ENCODE measurements around the gene FAP.
A peak's percentile ranks its signal among the peaks of the same experiment; 100 is the strongest.

FAP gene

GRCh38 chr2:162232671-162233070, 10.6 kb downstream of the FAP start:
- Histone ChIP-seq H3K27me3 (ENCODE audit: insufficient read depth, poor library complexity, severe bottlenecking) (no peaks in the 10 kb centered on the region), H3K27ac (replicated peaks) (peak overlapping the region; percentile 21), H3K4me3 (replicated peaks; ENCODE audit: insufficient read depth, low read length) (no peak overlapping the region)
- no peak for DNase-seq (ENCODE audit: low read depth in 1 of 2, low spot score in 1 of 2)
- TF ChIP-seq GABPA (IDR thresholded peaks at IDR 0.05; ENCODE audit: low read depth) (no peak), REST (IDR thresholded peaks at IDR 0.05; ENCODE audit: insufficient replicate concordance, low read depth) (no peak), CTCF (IDR thresholded peaks at IDR 0.05; ENCODE audit: insufficient read depth, low read length) (no peak), POLR2AphosphoS5 (IDR thresholded peaks at IDR 0.05; ENCODE audit: low read depth) (no peak)

- no peak for TF ChIP-seq GABPA (IDR thresholded peaks at IDR 0.05; ENCODE audit: low read depth)
- no peak for TF ChIP-seq POLR2AphosphoS5 (IDR thresholded peaks at IDR 0.05; ENCODE audit: low read depth)
- no peak for TF ChIP-seq SPI1 (IDR thresholded peaks at IDR 0.05; ENCODE audit: borderline replicate concordance, low read depth)
- TF ChIP-seq REST (IDR thresholded peaks at IDR 0.05; ENCODE audit: insufficient replicate concordance, low read depth): no peak
- TF ChIP-seq CTCF (IDR thresholded peaks at IDR 0.05; ENCODE audit: insufficient read depth, low read length): no peak
- no peak for DNase-seq (ENCODE audit: low read depth in 1 of 2, low spot score in 1 of 2)
- H3K27ac ChIP-seq (replicated peaks): no peak overlapping the region
Observed at GRCh38 chr2:162232027-162232426, 11.2 kb downstream of the FAP start.

GRCh38 chr2:162230761-162231160, 12.5 kb downstream of the FAP start:
- H3K27ac ChIP-seq (replicated peaks): no peak overlapping the region
- TF ChIP-seq CTCF (IDR thresholded peaks at IDR 0.05; ENCODE audit: insufficient read depth, low read length): no peak
- TF ChIP-seq SPI1 (IDR thresholded peaks at IDR 0.05; ENCODE audit: borderline replicate concordance, low read depth): no peak
- TF ChIP-seq GABPA (IDR thresholded peaks at IDR 0.05; ENCODE audit: low read depth): no peak
- no peak for TF ChIP-seq POLR2AphosphoS5 (IDR thresholded peaks at IDR 0.05; ENCODE audit: low read depth)
- TF ChIP-seq REST (IDR thresholded peaks at IDR 0.05; ENCODE audit: insufficient replicate concordance, low read depth): no peak
- DNase-seq (ENCODE audit: low read depth in 1 of 2, low spot score in 1 of 2): no peak
- H3K4me3 ChIP-seq (replicated peaks; ENCODE audit: insufficient read depth, low read length): no peak overlapping the region
- H3K27me3 ChIP-seq (ENCODE audit: insufficient read depth, poor library complexity, severe bottlenecking): no peaks in the 10 kb centered on the region

More at GRCh38 chr2:162232027-162232426, 11.2 kb downstream of the FAP start:
- H3K27me3 ChIP-seq (ENCODE audit: insufficient read depth, poor library complexity, severe bottlenecking): no peaks in the 10 kb centered on the region
- H3K4me3 ChIP-seq (replicated peaks; ENCODE audit: insufficient read depth, low read length): no peak overlapping the region

All from HL-60 (cell line).